ENCODE results near the gene SEC14L1.

Gene SEC14L1

GRCh38 chr17:77115947-77116346 lies 24.8 kb upstream of the SEC14L1 start:
- DNase-seq (no peak), ATAC-seq (ENCODE audit: insufficient read depth, low read depth) (no peak)
- H2AFZ ChIP-seq (ENCODE audit: low read depth, low read length): no peak overlapping the region
- H3K27ac ChIP-seq (ENCODE audit: low read length): no peak overlapping the region
- H3K4me3 ChIP-seq (ENCODE audit: low read depth in 1 of 2, low read length in 2 of 2): no peak overlapping the region
- H3K9me3 ChIP-seq (ENCODE audit: insufficient read depth, low read length, severe bottlenecking): no peaks in the 10 kb centered on the region
- no peak for TF ChIP-seq CTCF (IDR thresholded peaks at IDR 0.05; ENCODE audit: borderline replicate concordance, extremely low read depth, low read length, poor library complexity, severe bottlenecking)
- no peak for TF ChIP-seq EZH2 (IDR thresholded peaks at IDR 0.05; ENCODE audit: borderline replicate concordance, low read depth, low read length, severe bottlenecking)
- H3K36me3 ChIP-seq (ENCODE audit: insufficient read depth, low read length): no peaks in the 10 kb centered on the region
- H3K79me2 ChIP-seq (ENCODE audit: insufficient read depth, low read length): no peaks in the 10 kb centered on the region
- no peaks in the 10 kb centered on the region for H3K4me1 ChIP-seq (ENCODE audit: insufficient read depth, low read length)
- no peaks in the 10 kb centered on the region for H4K20me1 ChIP-seq (ENCODE audit: insufficient read depth, low read length)
- no peak overlapping the region for H3K9ac ChIP-seq (ENCODE audit: low read depth, low read length)
- H3K4me2 ChIP-seq (ENCODE audit: insufficient read depth, low read length): no peak overlapping the region
- no peaks in the 10 kb centered on the region for H3K27me3 ChIP-seq (ENCODE audit: insufficient read depth, low read length, poor library complexity)

GRCh38 chr17:77116371-77116860 lies 24.4 kb upstream of the SEC14L1 start:
- no peak for DNase-seq
- TF ChIP-seq EZH2 (IDR thresholded peaks at IDR 0.05; ENCODE audit: borderline replicate concordance, low read depth, low read length, severe bottlenecking): no peak
- TF ChIP-seq CTCF (IDR thresholded peaks at IDR 0.05; ENCODE audit: borderline replicate concordance, extremely low read depth, low read length, poor library complexity, severe bottlenecking): no peak
- no peaks in the 10 kb centered on the region for H4K20me1 ChIP-seq (ENCODE audit: insufficient read depth, low read length)
- H2AFZ ChIP-seq (ENCODE audit: low read depth, low read length): no peak overlapping the region
- no peaks in the 10 kb centered on the region for H3K4me1 ChIP-seq (ENCODE audit: insufficient read depth, low read length)
- no peak overlapping the region for H3K4me2 ChIP-seq (ENCODE audit: insufficient read depth, low read length)
- no peaks in the 10 kb centered on the region for H3K36me3 ChIP-seq (ENCODE audit: insufficient read depth, low read length)
- H3K9me3 ChIP-seq (ENCODE audit: insufficient read depth, low read length, severe bottlenecking): no peaks in the 10 kb centered on the region
- no peak overlapping the region for H3K4me3 ChIP-seq (ENCODE audit: low read depth in 1 of 2, low read length in 2 of 2)
- no peak overlapping the region for H3K9ac ChIP-seq (ENCODE audit: low read depth, low read length)
- H3K27ac ChIP-seq (ENCODE audit: low read length): no peak overlapping the region
- ATAC-seq (ENCODE audit: insufficient read depth, low read depth): no peak
- H3K79me2 ChIP-seq (ENCODE audit: insufficient read depth, low read length): no peaks in the 10 kb centered on the region
- H3K27me3 ChIP-seq (ENCODE audit: insufficient read depth, low read length, poor library complexity): no peaks in the 10 kb centered on the region

- H3K4me2 ChIP-seq (ENCODE audit: insufficient read depth, low read length): no peak overlapping the region
- no peaks in the 10 kb centered on the region for H3K27me3 ChIP-seq (ENCODE audit: insufficient read depth, low read length, poor library complexity)
- DNase-seq (no peak), ATAC-seq (ENCODE audit: insufficient read depth, low read depth) (no peak)
- no peaks in the 10 kb centered on the region for H3K36me3 ChIP-seq (ENCODE audit: insufficient read depth, low read length)
- no peak for TF ChIP-seq EZH2 (IDR thresholded peaks at IDR 0.05; ENCODE audit: borderline replicate concordance, low read depth, low read length, severe bottlenecking)
- no peak for TF ChIP-seq CTCF (IDR thresholded peaks at IDR 0.05; ENCODE audit: borderline replicate concordance, extremely low read depth, low read length, poor library complexity, severe bottlenecking)
- no peaks in the 10 kb centered on the region for H3K4me1 ChIP-seq (ENCODE audit: insufficient read depth, low read length)
- no peaks in the 10 kb centered on the region for H4K20me1 ChIP-seq (ENCODE audit: insufficient read depth, low read length)
- H3K4me3 ChIP-seq (ENCODE audit: low read depth in 1 of 2, low read length in 2 of 2): no peak overlapping the region
- no peak overlapping the region for H2AFZ ChIP-seq (ENCODE audit: low read depth, low read length)
- H3K9ac ChIP-seq (ENCODE audit: low read depth, low read length): no peak overlapping the region
- no peak overlapping the region for H3K27ac ChIP-seq (ENCODE audit: low read length)
- no peaks in the 10 kb centered on the region for H3K79me2 ChIP-seq (ENCODE audit: insufficient read depth, low read length)
- no peaks in the 10 kb centered on the region for H3K9me3 ChIP-seq (ENCODE audit: insufficient read depth, low read length, severe bottlenecking)
Observed at GRCh38 chr17:77117415-77117814, 23.4 kb upstream of the SEC14L1 start.
